Esophagus muscularis mucosa (tissue), 4 donors: Measurements from ENCODE around the gene PRKCH.

ENCODE experiments used
- CTCF ChIP-seq, 3 experiments: fragments of 200-600 bp in 2 of 3; fragments of 450-650 bp in 1 of 3; sonication (generic) in 2 of 3; IDR thresholded peaks; one replicate each; pipeline ENCODE4 v1.5.1; 2017 to 2019; ENCODE audit warnings: antibody characterized with exemption in 3 of 3, mild to moderate bottlenecking in 2 of 3, moderate library complexity in 1 of 3
- EP300 ChIP-seq: sonication (generic); formaldehyde crosslinking; IDR thresholded peaks from one replicate; pipeline ENCODE4 v1.6.1; 2017; ENCODE audit warnings: antibody characterized with exemption
- POLR2A ChIP-seq: fragments of 450-650 bp; IDR thresholded peaks from one replicate; pipeline ENCODE4 v1.6.1; 2017; ENCODE audit warnings: antibody characterized with exemption, moderate library complexity, mild to moderate bottlenecking, low read depth

- TF ChIP-seq CTCF (IDR thresholded peaks at IDR 0.05) = no peak
- no peak for TF ChIP-seq POLR2A
- no peak for TF ChIP-seq EP300
Measured at GRCh38 chr14:61281948-61282275, 39.5 kb upstream of the PRKCH start.
